HS-5 (cell line): Measurements from ENCODE around the gene DAB1.
A peak's percentile ranks its signal among the peaks of the same experiment; 100 is the strongest.
"Not testable (repeated sequence)": the region's sequence is repeated elsewhere in the genome, so short reads cannot be mapped to it uniquely, and the experiment has no call there.

Source experiments
- DNase-seq: peaks from one replicate; pipeline ENCODE4 v3.0.0-alpha.2; 2012; ENCODE audit warnings: low read depth

Gene DAB1

GRCh38 chr1:57360846-57361407 lies 62.9 kb downstream of the DAB1 start:
- DNase-seq: no peak

- no peak for DNase-seq
These were observed 66.4 kb downstream of the DAB1 start for GRCh38 chr1:57357462-57357861.

- DNase-seq: peak; percentile 5
These were observed 70.2 kb downstream of the DAB1 start for GRCh38 chr1:57353654-57354053.

GRCh38 chr1:57350610-57351009 lies 73.2 kb downstream of the DAB1 start:
- no peak for DNase-seq

GRCh38 chr1:57348921-57349320 lies 74.9 kb downstream of the DAB1 start:
- no peak for DNase-seq

GRCh38 chr1:57345916-57346315 lies 77.9 kb downstream of the DAB1 start:
- DNase-seq: no peak

GRCh38 chr1:57344265-57344664 lies 79.6 kb downstream of the DAB1 start:
- no peak for DNase-seq

- not testable (repeated sequence) for DNase-seq
These were observed 80.5 kb downstream of the DAB1 start for GRCh38 chr1:57343298-57343915.

GRCh38 chr1:57341721-57342120 lies 82.1 kb downstream of the DAB1 start:
- no peak for DNase-seq

GRCh38 chr1:57340334-57341070 lies 83.4 kb downstream of the DAB1 start:
- DNase-seq: no peak

- DNase-seq: no peak
These were observed 86.2 kb downstream of the DAB1 start for GRCh38 chr1:57337623-57338022.

- DNase-seq: no peak
These were observed 87.1 kb downstream of the DAB1 start for GRCh38 chr1:57336793-57337192.

GRCh38 chr1:57331620-57332019 lies 92.2 kb downstream of the DAB1 start:
- no peak for DNase-seq

GRCh38 chr1:57329937-57330336 lies 93.9 kb downstream of the DAB1 start:
- DNase-seq: no peak

- no peak for DNase-seq
These were observed 94.8 kb downstream of the DAB1 start for GRCh38 chr1:57329001-57329527.

- no peak for DNase-seq
These were observed 95.9 kb downstream of the DAB1 start for GRCh38 chr1:57327946-57328345.

GRCh38 chr1:57327336-57327735 lies 96.5 kb downstream of the DAB1 start:
- no peak for DNase-seq

- no peak for DNase-seq
These were observed 98.3 kb downstream of the DAB1 start for GRCh38 chr1:57325536-57325935.

- no peak for DNase-seq
These were observed 98.7 kb downstream of the DAB1 start for GRCh38 chr1:57325117-57325516.

GRCh38 chr1:57324388-57324787 lies 99.5 kb downstream of the DAB1 start:
- no peak for DNase-seq

GRCh38 chr1:57321776-57322175 lies 102.1 kb downstream of the DAB1 start:
- DNase-seq: no peak

GRCh38 chr1:57319791-57320190 lies 104.1 kb downstream of the DAB1 start:
- no peak for DNase-seq

- DNase-seq: peak; percentile 59
These were observed 104.7 kb downstream of the DAB1 start for GRCh38 chr1:57319165-57319564.
